ENCODE results near the gene HDAC7. TPM values are rescaled to one million over a fixed set of nuclear protein-coding genes. Genes with fewer than 3 reads are reported as not detected.
"Not testable (repeated sequence)": the region's sequence is repeated elsewhere in the genome, so short reads cannot be mapped to it uniquely, and the experiment has no call there.

The HDAC7 gene
- total RNA-seq, 2 donors from 2014 or later: 146 to 154 TPM

DNA sequence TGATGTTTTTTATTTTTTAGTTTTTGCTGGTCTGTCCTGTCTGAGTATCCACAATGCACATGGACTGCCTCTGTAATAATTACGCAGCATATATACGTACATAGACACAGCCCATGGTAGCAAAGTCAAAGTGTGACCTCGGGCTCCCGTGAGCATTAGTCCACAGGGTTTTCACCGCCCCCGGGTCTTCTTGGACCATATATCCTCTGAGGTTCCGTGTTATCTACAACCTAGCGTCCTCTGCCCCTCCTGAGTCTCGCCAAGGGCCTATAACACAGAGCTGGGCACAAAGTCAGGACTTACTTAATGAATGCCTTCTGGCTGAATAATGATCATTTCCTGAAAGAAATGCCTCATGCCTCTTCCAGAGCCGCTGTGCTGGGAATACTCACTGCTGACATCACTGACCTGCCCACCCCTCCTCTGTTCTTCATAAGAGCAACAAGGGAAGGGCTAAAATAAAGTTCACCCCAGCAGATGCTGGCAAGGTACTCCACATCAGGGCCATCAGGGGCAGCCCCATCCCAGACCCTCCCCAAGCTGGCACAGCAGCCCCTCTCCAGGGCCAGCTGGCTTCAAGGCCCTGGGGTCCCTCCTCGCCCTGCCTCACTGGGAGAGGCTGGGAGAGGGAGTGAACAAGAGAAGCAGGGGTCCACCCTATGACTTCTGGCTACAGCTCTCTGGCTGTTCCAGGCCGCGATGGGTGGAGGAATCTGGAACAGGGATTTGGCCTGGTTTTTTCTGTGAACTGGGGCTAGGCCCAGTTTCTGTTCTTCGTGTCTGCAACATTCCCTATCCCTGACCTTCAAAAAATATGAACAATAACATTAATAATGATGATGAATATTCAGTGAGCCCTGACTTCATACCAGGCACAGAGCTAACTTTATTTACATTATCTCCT lies 7.9 kb downstream of the HDAC7 start:
- Histone ChIP-seq H3K36me3 (ENCODE audit: control insufficient read depth, insufficient read depth, low read length) (peaks cover 25% of the 10 kb centered on the region), H3K4me3 (ENCODE audit: low read length) (no peak overlapping the region), H3K27me3 (ENCODE audit: control insufficient read depth, insufficient read depth, low read length, poor library complexity, severe bottlenecking) (no peaks in the 10 kb centered on the region), H3K9me3 (ENCODE audit: control insufficient read depth, low read length) (no peaks in the 10 kb centered on the region), H3K4me1 (ENCODE audit: control insufficient read depth, insufficient read depth, low read length) (peaks cover 27% of the 10 kb centered on the region), H3K9ac (ENCODE audit: extremely low read depth, low read length, poor library complexity, severe bottlenecking) (no peak overlapping the region), H3K27ac (ENCODE audit: low read depth, low read length) (no peak overlapping the region)
- peak overlapping the region; percentile 45 for H3K4me3 Mint-ChIP-seq
- TF ChIP-seq, protein P1, sequence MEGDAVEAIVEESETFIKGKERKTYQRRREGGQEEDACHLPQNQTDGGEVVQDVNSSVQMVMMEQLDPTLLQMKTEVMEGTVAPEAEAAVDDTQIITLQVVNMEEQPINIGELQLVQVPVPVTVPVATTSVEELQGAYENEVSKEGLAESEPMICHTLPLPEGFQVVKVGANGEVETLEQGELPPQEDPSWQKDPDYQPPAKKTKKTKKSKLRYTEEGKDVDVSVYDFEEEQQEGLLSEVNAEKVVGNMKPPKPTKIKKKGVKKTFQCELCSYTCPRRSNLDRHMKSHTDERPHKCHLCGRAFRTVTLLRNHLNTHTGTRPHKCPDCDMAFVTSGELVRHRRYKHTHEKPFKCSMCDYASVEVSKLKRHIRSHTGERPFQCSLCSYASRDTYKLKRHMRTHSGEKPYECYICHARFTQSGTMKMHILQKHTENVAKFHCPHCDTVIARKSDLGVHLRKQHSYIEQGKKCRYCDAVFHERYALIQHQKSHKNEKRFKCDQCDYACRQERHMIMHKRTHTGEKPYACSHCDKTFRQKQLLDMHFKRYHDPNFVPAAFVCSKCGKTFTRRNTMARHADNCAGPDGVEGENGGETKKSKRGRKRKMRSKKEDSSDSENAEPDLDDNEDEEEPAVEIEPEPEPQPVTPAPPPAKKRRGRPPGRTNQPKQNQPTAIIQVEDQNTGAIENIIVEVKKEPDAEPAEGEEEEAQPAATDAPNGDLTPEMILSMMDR (conservative IDR thresholded peaks at IDR 0.05): no peak
- peaks cover 64% of the 10 kb centered on the region for H3K4me1 Mint-ChIP-seq
- H3K9me3 Mint-ChIP-seq: no peaks in the 10 kb centered on the region
- peak overlapping the region; percentile 83 for H3K27ac Mint-ChIP-seq
- no peaks in the 10 kb centered on the region for H3K27me3 Mint-ChIP-seq (ENCODE audit: insufficient read depth)
- H3K36me3 Mint-ChIP-seq (ENCODE audit: low read depth): peaks cover 16% of the 10 kb centered on the region
- WGBS, 2 experiments (ENCODE audit: insufficient coverage in 1 of 2, insufficient read length in 1 of 2): 92 to 97% methylated on average over 11 to 13 of the region's 14 CpGs
- DNase-seq: no peak

DNA sequence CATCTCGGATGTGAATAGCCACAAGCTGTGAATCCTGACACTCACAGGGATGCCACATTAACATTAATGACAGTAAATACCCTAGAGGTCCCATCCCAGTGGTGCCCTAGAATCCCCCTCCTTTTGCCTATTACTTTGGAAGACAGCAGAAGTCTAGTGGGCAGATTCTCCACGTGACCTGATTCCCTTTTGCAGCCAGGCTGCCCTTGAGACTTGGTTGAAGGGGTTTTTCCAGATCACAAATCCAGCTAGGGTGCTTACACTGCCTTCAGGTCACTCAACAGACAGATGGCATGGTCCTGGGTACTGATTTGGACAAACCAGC lies 8.7 kb downstream of the HDAC7 start:
- H3K27ac ChIP-seq (ENCODE audit: low read depth, low read length): no peak overlapping the region
- no peak overlapping the region for H3K4me3 ChIP-seq (ENCODE audit: low read length)
- no peaks in the 10 kb centered on the region for H3K9me3 Mint-ChIP-seq
- H3K9ac ChIP-seq (ENCODE audit: extremely low read depth, low read length, poor library complexity, severe bottlenecking): no peak overlapping the region
- H3K9me3 ChIP-seq (ENCODE audit: control insufficient read depth, low read length): no peaks in the 10 kb centered on the region
- TF ChIP-seq, protein P1 (conservative IDR thresholded peaks at IDR 0.05): no peak
- H3K27ac Mint-ChIP-seq: no peak overlapping the region
- 0 to 69% methylated on average over 1 to 2 of the region's 2 CpGs for WGBS, 2 experiments (ENCODE audit: insufficient coverage in 1 of 2, insufficient read length in 1 of 2)
- H3K27me3 Mint-ChIP-seq (ENCODE audit: insufficient read depth): no peaks in the 10 kb centered on the region
- peaks cover 26% of the 10 kb centered on the region for H3K36me3 ChIP-seq (ENCODE audit: control insufficient read depth, insufficient read depth, low read length)
- peak; percentile 86 for DNase-seq
- H3K4me1 Mint-ChIP-seq: peaks cover 63% of the 10 kb centered on the region
- H3K4me3 Mint-ChIP-seq: no peak overlapping the region
- H3K36me3 Mint-ChIP-seq (ENCODE audit: low read depth): peaks cover 13% of the 10 kb centered on the region
- peaks cover 27% of the 10 kb centered on the region for H3K4me1 ChIP-seq (ENCODE audit: control insufficient read depth, insufficient read depth, low read length)
- H3K27me3 ChIP-seq (ENCODE audit: control insufficient read depth, insufficient read depth, low read length, poor library complexity, severe bottlenecking): no peaks in the 10 kb centered on the region

DNA sequence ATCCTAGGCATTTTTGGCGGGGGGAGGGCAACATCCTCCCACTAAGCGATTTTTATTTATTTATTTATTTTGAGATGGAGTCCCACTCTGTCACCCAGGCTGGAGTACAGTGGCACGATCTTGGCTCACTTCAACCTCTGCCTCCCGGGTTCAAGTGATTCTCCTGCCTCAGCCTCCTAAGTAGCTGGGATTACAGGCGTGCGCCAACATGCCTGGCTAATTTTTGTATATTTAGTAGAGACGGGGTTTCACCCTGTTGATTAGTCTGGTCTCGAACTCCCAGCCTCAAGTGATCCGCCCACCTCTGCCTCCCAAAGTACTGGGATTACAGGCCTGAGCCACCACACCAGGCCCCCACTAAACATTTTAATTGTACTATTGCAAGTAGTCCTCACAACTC lies 10.2 kb downstream of the HDAC7 start:
- H3K27me3 Mint-ChIP-seq (ENCODE audit: insufficient read depth); H3K9me3 ChIP-seq (ENCODE audit: control insufficient read depth, low read length): not testable (repeated sequence)

More for the DNA sequence above, 10.2 kb downstream of the HDAC7 start:
- Mint-ChIP-seq H3K4me1 (peaks cover 70% of the 10 kb centered on the region), H3K36me3 (ENCODE audit: low read depth) (peaks cover 21% of the 10 kb centered on the region)
- H3K27ac Mint-ChIP-seq; H3K9me3 Mint-ChIP-seq; H3K4me3 Mint-ChIP-seq; H3K9ac ChIP-seq (ENCODE audit: extremely low read depth, low read length, poor library complexity, severe bottlenecking); H3K27ac ChIP-seq (ENCODE audit: low read depth, low read length); H3K4me3 ChIP-seq (ENCODE audit: low read length); DNase-seq; H3K27me3 ChIP-seq (ENCODE audit: control insufficient read depth, insufficient read depth, low read length, poor library complexity, severe bottlenecking): not testable (repeated sequence)
- peaks cover 32% of the 10 kb centered on the region for H3K36me3 ChIP-seq (ENCODE audit: control insufficient read depth, insufficient read depth, low read length)
- peaks cover 27% of the 10 kb centered on the region for H3K4me1 ChIP-seq (ENCODE audit: control insufficient read depth, insufficient read depth, low read length)
- WGBS, 2 experiments (ENCODE audit: insufficient coverage in 1 of 2, insufficient read length in 1 of 2): 95 to 100% methylated on average over 3 to 9 of the region's 9 CpGs

Data from endodermal cell (in vitro differentiated cells).